Measurements from ENCODE around the gene RUSC1.
"Not testable (repeated sequence)": the region's sequence is repeated elsewhere in the genome, so short reads cannot be mapped to it uniquely, and the experiment has no call there.

RUSC1 gene

DNA sequence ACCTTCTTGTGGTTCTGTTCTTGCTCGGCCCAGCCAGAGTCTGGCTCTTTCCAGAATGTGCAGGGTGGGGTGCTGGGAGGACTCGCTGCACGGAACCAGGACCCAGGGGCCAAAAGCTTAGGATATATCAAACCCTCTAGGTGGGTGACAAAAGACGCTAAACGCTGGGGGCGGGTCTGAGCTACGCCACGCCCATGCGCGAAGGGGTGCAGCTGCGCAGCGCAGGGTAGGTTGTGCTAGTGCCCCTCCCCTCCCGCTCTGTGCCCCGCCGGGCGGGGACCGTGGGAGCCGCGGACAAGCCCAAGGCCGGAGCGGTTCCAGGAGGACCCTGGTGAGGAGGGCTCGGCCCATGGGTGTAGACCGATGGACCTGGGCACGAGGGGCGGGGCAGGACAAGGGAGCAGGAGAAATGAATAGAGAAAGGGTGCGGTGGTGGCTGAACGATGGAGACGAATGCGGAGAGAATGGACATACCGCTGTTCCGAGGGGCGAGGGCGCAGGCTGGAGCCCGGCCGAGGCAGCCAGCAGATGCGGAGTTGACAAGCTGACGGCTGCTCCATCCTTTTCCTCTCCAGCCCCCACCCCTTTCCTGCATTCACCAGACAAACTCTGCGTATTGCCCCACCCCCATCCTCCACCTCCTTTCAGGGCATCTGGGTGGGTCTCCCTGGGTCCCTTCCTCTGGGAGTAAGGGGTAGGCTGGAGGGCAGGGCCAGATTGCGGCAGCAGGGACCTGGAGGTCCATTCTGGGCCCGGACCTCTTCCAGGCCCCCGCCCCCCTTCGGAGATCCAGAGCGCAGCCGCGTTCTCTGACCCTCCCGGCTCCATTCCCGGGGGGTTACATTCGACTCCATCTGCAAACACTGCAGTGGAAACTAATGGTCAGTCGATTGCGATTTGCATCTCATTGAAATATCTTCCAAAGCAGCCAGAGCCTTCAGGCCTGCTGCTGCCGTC is at the start of gene RUSC1:
RUSC1 (plus strand) TSS at position 234 of the 957 bp plus-strand sequence. CDS start 880 bp downstream, outside the sequence.
- peak in 53 of 56 donors; percentile 5 to 90 (median 62) for DNase-seq

DNA sequence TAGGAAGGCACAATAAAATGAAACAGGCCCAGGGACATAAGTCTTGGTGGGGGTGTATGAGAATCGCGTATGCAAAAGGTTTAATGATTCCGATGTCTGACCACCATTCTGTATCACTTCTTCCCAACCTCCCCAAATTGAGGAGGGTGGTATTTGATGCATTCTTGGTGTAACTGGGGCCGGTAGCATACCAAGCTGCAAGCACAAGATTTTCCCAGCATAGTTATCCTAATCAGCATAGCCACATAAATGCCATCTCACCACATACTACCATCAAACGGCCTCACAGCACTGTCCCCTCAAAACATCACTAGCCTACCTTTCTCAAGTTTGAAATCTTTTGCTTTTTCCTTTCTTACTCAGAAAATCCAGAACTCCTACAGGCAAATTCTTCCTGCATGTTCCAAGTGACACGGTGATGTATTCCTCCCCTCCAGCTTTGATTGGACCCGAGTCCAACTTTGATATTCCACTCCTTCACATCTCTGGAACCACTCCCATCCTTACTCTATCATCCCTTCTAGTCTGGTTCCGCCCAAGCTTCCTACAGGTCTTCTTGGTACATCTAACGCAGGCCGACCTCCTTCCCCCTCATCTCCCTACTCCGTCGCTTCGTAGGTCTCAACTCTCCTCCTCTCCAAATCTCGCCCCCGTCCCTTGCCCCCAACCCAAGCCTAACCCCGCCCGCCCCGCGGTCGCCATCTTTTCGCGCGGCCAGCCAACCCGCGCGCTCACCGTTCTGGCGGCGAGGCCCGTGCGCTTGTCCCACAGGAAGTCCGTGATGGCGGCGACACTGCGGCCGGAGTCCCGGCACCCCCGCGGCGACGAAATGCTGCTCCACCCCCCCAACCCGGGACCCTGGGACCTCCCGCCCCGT is 48.0 kb upstream of the RUSC1 start:
- peak in 7 of 56 donors; percentile 52 to 80 (median 64) for DNase-seq

DNA sequence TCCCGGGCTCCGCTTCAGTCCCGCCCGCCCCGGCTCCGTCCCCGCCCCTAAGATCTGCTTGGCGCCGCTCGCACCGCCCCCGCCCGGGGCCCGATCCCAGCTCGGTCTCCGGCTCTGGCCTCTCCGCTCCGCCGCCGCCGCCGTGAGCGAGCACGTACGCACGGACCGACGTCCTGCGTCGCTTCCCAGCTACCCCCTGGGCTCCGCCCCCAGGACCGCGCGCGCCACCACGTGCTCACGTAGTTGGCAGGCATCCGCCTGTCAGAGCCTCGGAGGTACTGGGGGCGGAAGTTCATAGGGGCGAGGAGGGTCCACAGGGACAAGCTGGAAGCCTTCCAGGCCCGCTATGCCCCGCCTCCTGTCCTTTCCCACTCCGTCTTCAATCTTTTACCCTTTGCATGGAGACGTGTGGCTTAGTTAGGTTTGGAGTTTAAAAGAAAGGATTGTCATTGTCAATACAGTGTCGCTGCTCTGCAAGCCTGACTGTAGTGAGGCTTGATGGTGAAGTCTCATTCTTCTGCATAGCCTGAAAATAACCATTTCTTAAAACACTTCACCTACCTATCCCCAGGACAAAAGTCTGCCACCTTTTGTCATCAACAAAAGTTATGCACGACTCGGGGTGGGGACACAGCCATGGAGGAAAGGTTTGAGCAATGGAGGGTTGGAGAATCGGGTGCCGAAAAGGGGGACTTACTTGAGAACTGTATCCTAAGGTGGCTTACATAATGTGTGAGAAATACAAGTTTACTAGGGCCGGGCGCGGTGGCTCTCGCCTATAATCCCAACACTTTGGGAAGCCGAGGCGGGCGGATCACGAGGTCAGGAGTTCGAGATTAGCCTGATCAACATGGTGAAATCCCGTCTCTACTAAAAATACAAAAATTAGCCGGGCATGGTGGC is 47.1 kb upstream of the RUSC1 start, which contains the start of gene CLK2:
CLK2 (minus strand) TSS at position 162 of the 903 bp plus-strand sequence. CDS start 2,527 bp downstream, outside the sequence.
- peak in 55 of 56 donors; percentile 42 to 95 (median 87) for DNase-seq

DNA sequence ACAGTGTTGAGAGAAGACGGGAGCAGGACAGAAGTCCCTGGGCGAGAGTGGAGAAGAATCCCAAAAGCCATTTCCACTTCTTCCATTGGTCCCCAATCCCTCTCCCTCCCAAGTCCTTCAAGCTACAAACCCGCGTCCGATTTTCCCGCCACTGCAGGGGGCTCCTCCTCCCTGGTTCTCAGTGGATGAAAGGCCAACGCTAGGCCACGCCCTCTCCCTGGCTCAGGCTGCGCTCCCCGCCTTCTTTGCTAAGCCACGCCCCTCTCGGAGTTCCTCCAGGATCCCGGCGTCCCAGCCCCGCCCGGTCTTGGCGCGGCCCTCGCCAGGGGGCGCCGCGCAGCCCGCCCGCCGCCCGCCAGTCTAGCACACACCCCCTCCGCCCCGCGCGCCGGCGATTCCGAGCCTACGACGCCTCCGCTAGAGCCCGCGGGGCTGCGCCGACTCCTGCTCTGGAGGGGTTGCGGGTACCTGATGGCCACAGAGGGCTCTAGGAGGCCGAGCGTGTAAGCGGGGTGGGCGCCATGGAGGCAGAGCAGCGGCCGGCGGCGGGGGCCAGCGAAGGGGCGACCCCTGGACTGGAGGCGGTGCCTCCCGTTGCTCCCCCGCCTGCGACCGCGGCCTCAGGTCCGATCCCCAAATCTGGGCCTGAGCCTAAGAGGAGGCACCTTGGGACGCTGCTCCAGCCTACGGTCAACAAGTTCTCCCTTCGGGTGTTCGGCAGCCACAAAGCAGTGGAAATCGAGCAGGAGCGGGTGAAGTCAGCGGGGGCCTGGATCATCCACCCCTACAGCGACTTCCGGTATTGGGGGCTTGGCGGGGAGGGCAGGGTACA is 43.4 kb upstream of the RUSC1 start, which contains the start of gene HCN3:
HCN3 (plus strand) TSS at position 394 of the 832 bp plus-strand sequence; CDS start at position 522, 128 bp downstream.
- DNase-seq = peak; percentile 33 to 98 (median 93)

GRCh38 chr1:155277902-155278688 is 42.6 kb upstream of the RUSC1 start:
- DNase-seq = peak in 18 of 56 donors; percentile 11 to 47 (median 23)

DNA sequence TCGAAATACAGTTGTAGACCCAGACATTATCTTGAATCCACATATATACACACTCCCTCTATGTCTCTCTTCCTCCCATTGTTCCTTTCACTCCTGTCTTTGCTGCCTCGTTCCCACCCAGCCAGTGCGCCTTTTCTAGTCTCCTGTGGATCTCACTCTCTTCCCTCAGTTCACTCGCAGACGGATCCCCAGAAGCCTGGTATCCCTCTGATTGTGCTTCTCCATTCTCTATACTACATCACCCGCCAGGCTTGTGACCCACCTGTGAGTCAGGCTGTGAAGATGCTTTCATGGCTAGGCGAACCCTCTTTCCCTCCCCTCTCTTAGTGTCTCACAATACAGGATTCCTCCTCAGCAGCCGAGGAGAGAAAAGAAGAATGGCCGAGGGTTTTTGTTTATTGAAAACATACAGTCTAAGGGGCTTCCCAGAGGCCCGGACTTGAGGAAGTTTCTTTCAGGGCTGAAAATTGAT is 42.0 kb upstream of the RUSC1 start:
- peak in 3 of 56 donors; percentile 26 to 44 (median 30) for DNase-seq

DNA sequence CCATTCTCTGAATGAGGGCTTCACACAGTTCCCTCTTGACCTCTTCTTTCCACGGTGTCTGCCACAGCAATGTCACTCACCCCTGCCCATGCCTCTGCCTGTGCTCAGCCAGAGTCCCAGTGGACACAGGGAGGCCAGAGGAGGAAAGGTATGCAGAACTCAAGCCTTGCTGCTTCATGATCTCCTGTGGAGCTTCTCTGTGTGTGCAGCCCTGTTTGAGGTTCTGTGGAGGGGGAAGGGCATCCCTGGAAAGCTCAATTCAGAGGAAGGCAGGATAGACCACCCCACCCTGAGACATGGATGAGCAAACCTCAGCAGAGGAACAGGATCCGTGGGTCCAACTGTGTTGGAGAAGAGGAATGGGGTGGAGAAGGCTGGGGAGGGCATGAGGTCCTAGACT is 41.4 kb upstream of the RUSC1 start:
- DNase-seq = peak in 4 of 56 donors; percentile 5 to 17 (median 9)

- DNase-seq = no peak
Observed at GRCh38 chr1:155282488-155283091, 38.1 kb upstream of the RUSC1 start.

- DNase-seq = no peak
Observed at GRCh38 chr1:155284476-155284875, 36.2 kb upstream of the RUSC1 start.

- DNase-seq = no peak
Observed at GRCh38 chr1:155285063-155285462, 35.6 kb upstream of the RUSC1 start.

- DNase-seq = no peak
Observed at GRCh38 chr1:155285631-155286044, 35.1 kb upstream of the RUSC1 start.

GRCh38 chr1:155286544-155286943 is 34.1 kb upstream of the RUSC1 start:
- DNase-seq = no peak

GRCh38 chr1:155287987-155288543 is 32.6 kb upstream of the RUSC1 start:
- no peak for DNase-seq

- not testable (repeated sequence) for DNase-seq
Observed at GRCh38 chr1:155291006-155291405, 29.7 kb upstream of the RUSC1 start.

DNA sequence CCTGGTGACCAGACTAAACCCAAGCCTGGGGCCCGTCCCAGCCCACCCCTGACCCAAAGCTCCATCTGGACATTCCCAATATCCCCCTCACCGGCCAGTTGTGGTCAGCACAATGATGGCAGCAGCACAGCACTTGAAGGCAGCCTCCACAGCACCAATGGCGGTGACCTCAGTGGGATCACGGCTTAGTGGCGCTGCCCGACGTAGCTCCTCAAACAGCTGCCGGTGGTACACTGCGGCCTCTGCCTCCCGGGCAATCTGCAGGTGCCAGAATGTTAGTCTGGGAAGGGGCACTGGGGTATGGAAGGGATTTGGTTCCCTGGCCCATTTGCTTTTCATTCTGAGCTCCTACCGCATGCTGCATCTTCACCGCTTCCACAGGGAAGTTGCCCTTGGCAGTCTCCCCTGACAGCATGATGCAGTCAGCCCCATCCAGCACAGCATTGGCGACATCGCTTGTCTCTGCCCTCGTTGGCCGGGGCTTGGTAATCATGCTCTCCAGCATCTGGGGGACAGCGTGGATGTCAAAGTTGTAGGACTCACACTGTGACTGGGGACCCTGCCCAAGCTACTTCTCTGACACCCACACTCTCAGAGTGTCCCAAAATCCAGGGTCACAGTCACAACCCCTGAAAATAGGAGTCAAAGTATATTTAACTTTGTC is 27.5 kb upstream of the RUSC1 start:
- DNase-seq = no peak

- no peak for DNase-seq
Observed at GRCh38 chr1:155294520-155295182, 26.0 kb upstream of the RUSC1 start.

Data from amygdala (tissue), 56 donors.